Calu3 (cell line): ENCODE results near the gene GCNT2. TPM values are rescaled to one million over a fixed set of nuclear protein-coding genes. Genes with fewer than 3 reads are reported as not detected.

Experiments used
- BruUV-seq: library from RNA; stranded (reverse); fragments of 400-500 nt; replicated peaks from 2 replicates; lab custom pipeline; 2021; lab: Mats Ljungman, UMichigan
- CTCF ChIA-PET: fragments of 300-600 bp; sonication (Branson Sonifier 250); formaldehyde crosslinking; loops from one replicate; lab custom pipeline; 2022; ENCODE audit warnings: antibody characterized with exemption; lab: Charles Lee
- DNase-seq: peaks from one replicate; pipeline ENCODE4 v3.0.0; 2022
- H3K27ac Mint-ChIP-seq: one replicate; pipeline ENCODE4 v1.8.0; 2022; ENCODE audit warnings: mixed read lengths; ENCODE audit not compliant: unreplicated experiment
- H3K27me3 Mint-ChIP-seq: one replicate; pipeline ENCODE4 v1.8.0; 2022; ENCODE audit warnings: mixed read lengths; ENCODE audit not compliant: unreplicated experiment
- H3K36me3 Mint-ChIP-seq: one replicate; pipeline ENCODE4 v1.8.0; 2022; ENCODE audit warnings: mild to moderate bottlenecking, moderate library complexity, mixed read lengths; ENCODE audit not compliant: insufficient read depth, unreplicated experiment
- H3K4me1 Mint-ChIP-seq: one replicate; pipeline ENCODE4 v1.8.0; 2022; ENCODE audit warnings: mild to moderate bottlenecking, low read depth, mixed read lengths; ENCODE audit not compliant: unreplicated experiment
- H3K4me3 Mint-ChIP-seq: one replicate; pipeline ENCODE4 v1.8.0; 2022; ENCODE audit warnings: mild to moderate bottlenecking, low read depth, moderate library complexity, mixed read lengths; ENCODE audit not compliant: unreplicated experiment
- H3K9me3 Mint-ChIP-seq: one replicate; pipeline ENCODE4 v1.8.0; 2022; ENCODE audit warnings: low read depth, mixed read lengths; ENCODE audit not compliant: unreplicated experiment
- intact Hi-C: fragments of 100-400 bp; cut with micrococcal nuclease; formaldehyde crosslinking; loops from one replicate; pipeline ENCODE4 v1.10.0; 2022; ENCODE audit not compliant: unreplicated experiment
- total RNA-seq: library from RNA; stranded (reverse); gene quantifications from 2 replicates; pipeline ENCODE4 v1.2.3, GENCODE V29; 2022
- TF ChIP-seq, protein P1 (sequence below): fragments of 200-600 bp; IDR thresholded peaks from one replicate; pipeline ENCODE4 v1.8.0; 2022; ENCODE audit warnings: antibody characterized with exemption; ENCODE audit not compliant: unreplicated experiment

Gene GCNT2
- total RNA-seq, 1 experiment from 2014 or later = 18.0 TPM

DNA sequence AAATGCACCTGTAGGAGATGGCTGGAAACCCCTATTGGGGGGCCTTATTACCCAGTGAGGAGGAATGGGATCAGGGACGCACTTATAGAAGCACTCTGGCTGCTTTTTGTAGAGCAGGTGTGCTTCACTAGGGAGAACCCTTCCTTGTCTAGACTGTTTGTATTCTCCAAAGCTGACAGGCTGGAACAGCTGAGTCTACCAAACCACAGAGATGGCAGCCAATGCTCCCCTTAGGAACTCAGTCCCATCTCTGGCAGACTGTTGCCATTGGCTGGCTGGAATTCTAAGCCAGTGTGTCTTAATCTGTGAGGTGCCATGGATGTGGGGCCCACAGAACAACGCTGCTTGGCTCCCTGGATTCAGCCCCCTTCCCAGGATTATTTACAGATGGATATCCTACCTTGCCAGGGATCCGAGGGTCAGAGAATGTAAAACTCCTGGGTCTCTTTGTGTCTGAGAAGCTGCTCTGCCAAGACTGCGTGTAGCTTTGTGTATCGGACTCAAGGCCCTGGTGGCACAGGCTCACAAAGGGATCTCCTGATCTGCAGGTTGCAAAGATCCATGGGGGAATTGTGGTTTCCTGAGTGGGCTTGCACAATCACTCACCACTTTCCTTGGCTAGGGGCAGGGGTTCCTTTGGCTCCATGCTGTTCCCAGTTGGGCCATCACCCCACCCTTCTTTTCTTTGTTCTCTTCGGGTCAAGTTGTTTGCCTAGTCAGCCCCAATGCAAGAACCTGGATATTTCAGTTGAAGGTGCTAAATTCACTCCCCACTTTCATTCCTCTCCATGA is 147.2 kb downstream of the GCNT2 start:
- intact Hi-C loops = no loop called here
- TF ChIP-seq, protein P1, sequence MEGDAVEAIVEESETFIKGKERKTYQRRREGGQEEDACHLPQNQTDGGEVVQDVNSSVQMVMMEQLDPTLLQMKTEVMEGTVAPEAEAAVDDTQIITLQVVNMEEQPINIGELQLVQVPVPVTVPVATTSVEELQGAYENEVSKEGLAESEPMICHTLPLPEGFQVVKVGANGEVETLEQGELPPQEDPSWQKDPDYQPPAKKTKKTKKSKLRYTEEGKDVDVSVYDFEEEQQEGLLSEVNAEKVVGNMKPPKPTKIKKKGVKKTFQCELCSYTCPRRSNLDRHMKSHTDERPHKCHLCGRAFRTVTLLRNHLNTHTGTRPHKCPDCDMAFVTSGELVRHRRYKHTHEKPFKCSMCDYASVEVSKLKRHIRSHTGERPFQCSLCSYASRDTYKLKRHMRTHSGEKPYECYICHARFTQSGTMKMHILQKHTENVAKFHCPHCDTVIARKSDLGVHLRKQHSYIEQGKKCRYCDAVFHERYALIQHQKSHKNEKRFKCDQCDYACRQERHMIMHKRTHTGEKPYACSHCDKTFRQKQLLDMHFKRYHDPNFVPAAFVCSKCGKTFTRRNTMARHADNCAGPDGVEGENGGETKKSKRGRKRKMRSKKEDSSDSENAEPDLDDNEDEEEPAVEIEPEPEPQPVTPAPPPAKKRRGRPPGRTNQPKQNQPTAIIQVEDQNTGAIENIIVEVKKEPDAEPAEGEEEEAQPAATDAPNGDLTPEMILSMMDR = no peak
- H3K27ac Mint-ChIP-seq = no peak overlapping the region
- CTCF ChIA-PET = interaction anchor here (0.8 kb wide), 1 partner anchor 18 kb away, joined by 3 read pairs; no protein-coding TSS in a partner anchor
- H3K4me3 Mint-ChIP-seq = no peak overlapping the region
- no peak for DNase-seq
- no peaks in the 10 kb centered on the region for H3K9me3 Mint-ChIP-seq
- H3K27me3 Mint-ChIP-seq = peaks cover 43% of the 10 kb centered on the region
- H3K4me1 Mint-ChIP-seq = no peaks in the 10 kb centered on the region
- H3K36me3 Mint-ChIP-seq = no peaks in the 10 kb centered on the region
- no TSS peak for BruUV-seq

DNA sequence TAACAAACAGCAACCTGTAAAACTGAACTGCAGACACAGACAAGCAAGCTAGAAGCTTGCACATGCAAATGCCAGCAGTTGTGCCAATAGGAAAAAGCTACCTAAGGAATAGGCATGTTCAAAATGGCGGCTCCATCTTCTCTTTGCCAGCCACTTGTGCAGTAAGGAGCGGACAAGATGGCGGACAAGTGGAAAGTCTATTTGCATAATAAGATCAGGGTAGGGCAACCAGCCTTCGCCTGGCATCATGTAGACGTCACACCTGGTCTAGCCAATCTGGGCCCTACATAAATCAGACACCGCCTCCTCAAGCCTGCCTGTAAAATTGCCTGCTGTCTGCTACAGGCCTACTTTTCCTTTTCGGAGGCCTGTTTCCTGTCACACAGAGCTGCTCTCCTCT is 155.3 kb downstream of the GCNT2 start:
- intact Hi-C loops = no loop called here
- Mint-ChIP-seq H3K27me3 (no peaks in the 10 kb centered on the region), H3K4me1 (no peaks in the 10 kb centered on the region), H3K9me3 (no peaks in the 10 kb centered on the region), H3K4me3 (no peak overlapping the region), H3K36me3 (no peaks in the 10 kb centered on the region), H3K27ac (no peak overlapping the region)
- no TSS peak for BruUV-seq
- CTCF ChIA-PET = no interaction called here
- TF ChIP-seq, protein P1 = no peak
- DNase-seq = no peak

DNA sequence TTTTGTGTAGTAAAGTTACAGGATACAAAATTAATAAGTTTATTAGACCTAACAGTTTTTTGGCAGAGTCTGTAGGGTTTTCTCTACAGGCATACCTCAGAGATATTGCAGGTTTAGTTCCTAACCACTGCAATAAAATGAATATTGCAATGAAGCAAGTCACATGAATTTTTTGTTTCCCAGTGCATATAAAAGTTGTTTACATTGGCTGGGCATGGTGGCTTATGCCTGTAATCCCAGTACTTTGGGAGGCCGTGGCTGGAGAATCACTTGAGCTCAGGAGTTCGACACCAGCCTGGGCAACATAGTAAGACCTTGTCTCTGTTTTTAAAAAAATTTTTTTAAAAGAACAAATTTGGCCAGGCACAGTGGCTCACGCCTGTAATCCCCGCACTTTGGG is 157.3 kb downstream of the GCNT2 start:
- CTCF ChIA-PET = no interaction called here
- no peaks in the 10 kb centered on the region for H3K9me3 Mint-ChIP-seq
- H3K4me3 Mint-ChIP-seq = no peak overlapping the region
- no peaks in the 10 kb centered on the region for H3K36me3 Mint-ChIP-seq
- no peaks in the 10 kb centered on the region for H3K27me3 Mint-ChIP-seq
- no peak overlapping the region for H3K27ac Mint-ChIP-seq
- no peak for DNase-seq
- BruUV-seq = no TSS peak
- TF ChIP-seq, protein P1 = no peak
- intact Hi-C loops = no loop called here
- H3K4me1 Mint-ChIP-seq = no peaks in the 10 kb centered on the region

Other genes with a start within 250 kb of the GCNT2 start
- gene TFAP2A, start 106.3 kb upstream of the GCNT2 start, total RNA-seq = 74.7 and 77.0 TPM in 2 replicates
- gene C6orf52, start 173.3 kb downstream of the GCNT2 start, total RNA-seq = not detected in 2 replicates
- 14.3 and 15.8 TPM in 2 replicates for gene PAK1IP1, start 173.6 kb downstream of the GCNT2 start, total RNA-seq
- 53.4 and 53.6 TPM in 2 replicates for gene TMEM14C, start 201.7 kb downstream of the GCNT2 start, total RNA-seq
- 50.4 and 63.9 TPM in 2 replicates for gene TMEM14B, start 226.5 kb downstream of the GCNT2 start, total RNA-seq